Measurements from ENCODE around the gene MAP3K8.

GRCh38 chr10:30411263-30411662 lies 22.7 kb upstream of the MAP3K8 start:
- no peak for TF ChIP-seq CTCF (IDR thresholded peaks at IDR 0.05; ENCODE audit: insufficient read depth, low read depth, low read length)
- no peak for TF ChIP-seq EZH2 (IDR thresholded peaks at IDR 0.05; ENCODE audit: insufficient read depth, low read length)
